HEK293 (cell line): ENCODE data around the gene BCL6.

Experiments
- CTCF ChIA-PET: fragments of 350-600 bp; formaldehyde crosslinking; extraction: SDS; loops from one replicate; lab custom pipeline; 2021; ENCODE audit warnings: antibody characterized with exemption; lab: Yijun Ruan, JAX
- POLR2A ChIA-PET: fragments of 300-600 bp; formaldehyde crosslinking; extraction: SDS; loops from one replicate; lab custom pipeline; 2020; ENCODE audit warnings: antibody characterized with exemption, inconsistent platforms; lab: Yijun Ruan, JAX
- H3K27ac ChIP-seq: fragments of 200-500 bp; sonication (Bioruptor generic); 2 replicates; pipeline ENCODE4 v1.5.1; 2014; ENCODE audit warnings: low read depth, low read length, control low read depth, inconsistent platforms; ENCODE audit errors: extremely low read depth
- H3K36me3 ChIP-seq, 2 experiments: fragments of 200-500 bp in 1 of 2; sonication (Bioruptor generic) in 1 of 2; 1 replicate in 1 of 2; 2 replicates in 1 of 2; pipeline ENCODE4 v1.5.1; 2014 to 2017; ENCODE audit warnings: inconsistent platforms in 2 of 2, low read length in 2 of 2; ENCODE audit not compliant: control insufficient read depth in 2 of 2, insufficient read depth in 1 of 2
- H3K4me1 ChIP-seq: fragments of 200-500 bp; sonication (Bioruptor generic); 2 replicates; pipeline ENCODE4 v1.5.1; 2014; ENCODE audit warnings: mild to moderate bottlenecking, low read length, inconsistent platforms; ENCODE audit not compliant: control insufficient read depth, insufficient read depth
- H3K4me3 ChIP-seq: 2 replicates; pipeline ENCODE4 v1.5.1; 2011; ENCODE audit warnings: low read depth, mild to moderate bottlenecking, control low read depth, low read length, moderate library complexity
- H3K9me3 ChIP-seq: fragments of 200-500 bp; sonication (Bioruptor generic); 2 replicates; pipeline ENCODE4 v1.5.1; 2014; ENCODE audit warnings: low read depth, low read length, inconsistent platforms; ENCODE audit not compliant: control insufficient read depth, insufficient read depth
- BCL11A ChIP-seq: fragments of 450-650 bp; formaldehyde crosslinking; IDR thresholded peaks from 2 replicates; pipeline ENCODE4 v1.5.1; 2016; ENCODE audit warnings: low read depth, missing biosample characterization, missing genetic modification characterization
- BCL6B ChIP-seq: fragments of 450-650 bp; formaldehyde crosslinking; IDR thresholded peaks from 2 replicates; pipeline ENCODE4 v1.5.1; 2017; ENCODE audit warnings: missing biosample characterization, missing genetic modification characterization
- GLI4 ChIP-seq: fragments of 450-650 bp; formaldehyde crosslinking; IDR thresholded peaks from 2 replicates; pipeline ENCODE4 v1.5.1; 2016; ENCODE audit warnings: missing biosample characterization, missing genetic modification characterization
- KLF9 ChIP-seq: fragments of 450-650 bp; formaldehyde crosslinking; IDR thresholded peaks from 2 replicates; pipeline ENCODE4 v1.5.1; 2016; ENCODE audit warnings: missing biosample characterization, missing genetic modification characterization, low read depth
- OSR2 ChIP-seq: fragments of 450-650 bp; formaldehyde crosslinking; IDR thresholded peaks from 2 replicates; pipeline ENCODE4 v1.5.1; 2016; ENCODE audit warnings: missing biosample characterization, missing genetic modification characterization
- PRDM1 ChIP-seq: fragments of 450-650 bp; formaldehyde crosslinking; IDR thresholded peaks from 2 replicates; pipeline ENCODE4; 2016; ENCODE audit warnings: missing biosample characterization, missing genetic modification characterization
- PRDM6 ChIP-seq: fragments of 450-650 bp; formaldehyde crosslinking; IDR thresholded peaks from 2 replicates; pipeline ENCODE4 v1.5.1; 2017; ENCODE audit warnings: missing biosample characterization, missing genetic modification characterization
- TCF7L2 ChIP-seq: IDR thresholded peaks from 2 replicates; pipeline ENCODE4 v1.6.1; 2011; ENCODE audit warnings: low read depth, mild to moderate bottlenecking, inconsistent platforms, low read length, moderate library complexity, borderline replicate concordance
- ZBTB1 ChIP-seq: fragments of 450-650 bp; formaldehyde crosslinking; IDR thresholded peaks from 2 replicates; pipeline ENCODE4 v1.5.1; 2016; ENCODE audit warnings: missing biosample characterization, missing genetic modification characterization
- ZNF112 ChIP-seq: fragments of 450-650 bp; formaldehyde crosslinking; IDR thresholded peaks from 2 replicates; pipeline ENCODE4 v1.5.0; 2017; ENCODE audit warnings: missing biosample characterization, missing genetic modification characterization
- ZNF169 ChIP-seq: fragments of 450-650 bp; formaldehyde crosslinking; IDR thresholded peaks from 2 replicates; pipeline ENCODE4 v1.5.1; 2016; ENCODE audit warnings: missing biosample characterization, missing genetic modification characterization
- ZNF174 ChIP-seq: fragments of 450-650 bp; formaldehyde crosslinking; IDR thresholded peaks from 2 replicates; pipeline ENCODE4 v1.5.0; 2017; ENCODE audit warnings: missing biosample characterization, mild to moderate bottlenecking, missing genetic modification characterization
- ZNF19 ChIP-seq: fragments of 450-650 bp; formaldehyde crosslinking; IDR thresholded peaks from 2 replicates; pipeline ENCODE4; 2016; ENCODE audit warnings: missing biosample characterization, missing genetic modification characterization, low read depth
- ZNF248 ChIP-seq: fragments of 450-650 bp; formaldehyde crosslinking; IDR thresholded peaks from 2 replicates; pipeline ENCODE4 v1.5.1; 2017; ENCODE audit warnings: missing biosample characterization, missing genetic modification characterization
- ZNF26 ChIP-seq: fragments of 450-650 bp; formaldehyde crosslinking; IDR thresholded peaks from 2 replicates; pipeline ENCODE4 v1.5.1; 2016; ENCODE audit warnings: missing biosample characterization, missing genetic modification characterization
- ZNF341 ChIP-seq: fragments of 450-650 bp; formaldehyde crosslinking; IDR thresholded peaks from 2 replicates; pipeline ENCODE4; 2016; ENCODE audit warnings: low read depth, missing biosample characterization, missing genetic modification characterization
- ZNF362 ChIP-seq: fragments of 450-650 bp; formaldehyde crosslinking; IDR thresholded peaks from 2 replicates; pipeline ENCODE4 v1.5.1; 2016; ENCODE audit warnings: missing biosample characterization, missing genetic modification characterization
- ZNF449 ChIP-seq: fragments of 450-650 bp; formaldehyde crosslinking; IDR thresholded peaks from 2 replicates; pipeline ENCODE4 v1.5.1; 2017; ENCODE audit warnings: missing biosample characterization, mild to moderate bottlenecking, missing genetic modification characterization, moderate library complexity
- ZNF544 ChIP-seq: fragments of 450-650 bp; formaldehyde crosslinking; IDR thresholded peaks from 2 replicates; pipeline ENCODE4 v1.5.0; 2017; ENCODE audit warnings: missing biosample characterization, missing genetic modification characterization
- ZNF600 ChIP-seq: fragments of 450-650 bp; formaldehyde crosslinking; IDR thresholded peaks from 2 replicates; pipeline ENCODE4 v1.5.1; 2016; ENCODE audit warnings: missing biosample characterization, missing genetic modification characterization
- ZNF623 ChIP-seq: fragments of 450-650 bp; formaldehyde crosslinking; IDR thresholded peaks from 2 replicates; pipeline ENCODE4 v1.5.1; 2016; ENCODE audit warnings: missing biosample characterization, missing genetic modification characterization
- ZNF626 ChIP-seq: fragments of 450-650 bp; sonication (Bioruptor Pico); formaldehyde crosslinking; IDR thresholded peaks from 2 replicates; pipeline ENCODE4 v1.5.1; 2018; ENCODE audit warnings: missing biosample characterization, missing genetic modification characterization, inconsistent platforms
- ZNF777 ChIP-seq: fragments of 450-650 bp; formaldehyde crosslinking; IDR thresholded peaks from 2 replicates; pipeline ENCODE4 v1.5.1; 2017; ENCODE audit warnings: missing biosample characterization, missing genetic modification characterization, borderline replicate concordance
- ZNF843 ChIP-seq: fragments of 450-650 bp; formaldehyde crosslinking; IDR thresholded peaks from 2 replicates; pipeline ENCODE4 v1.5.1; 2016; ENCODE audit warnings: missing biosample characterization, missing genetic modification characterization
- ZSCAN4 ChIP-seq: fragments of 450-650 bp; formaldehyde crosslinking; IDR thresholded peaks from 2 replicates; pipeline ENCODE4 v1.5.1; 2017; ENCODE audit warnings: missing biosample characterization, missing genetic modification characterization

Gene BCL6

GRCh38 chr3:187726564-187726963, 18.7 kb downstream of the BCL6 start (continued):
- TF ChIP-seq PRDM6 (tag by site-specific recombination) (no peak), ZNF112 (tag by site-specific recombination) (no peak)

- Histone ChIP-seq H3K4me1 (no peaks in the 10 kb centered on the region), H3K9me3 (no peaks in the 10 kb centered on the region), H3K4me3 (no peak overlapping the region), H3K36me3 (peaks cover 0 to 92% of the 10 kb centered on the region in 2 experiments)
- POLR2A ChIA-PET, result no interaction called here
- TF ChIP-seq ZNF174, result no peak
- no peak for TF ChIP-seq GLI4 (tag by site-specific recombination)
- no peak for TF ChIP-seq ZNF843 (tag by site-specific recombination)
- no peak for TF ChIP-seq ZNF449
- no peak for TF ChIP-seq ZNF362 (tag by site-specific recombination)
- no peak for TF ChIP-seq ZNF626 (tag by site-specific recombination)
- no peak for TF ChIP-seq ZNF248
- no peak for TF ChIP-seq KLF9
- TF ChIP-seq ZNF19, result no peak
- no peak for TF ChIP-seq ZNF623 (tag by site-specific recombination)
- no peak for TF ChIP-seq ZNF341 (tag by site-specific recombination)
- no peak for TF ChIP-seq ZNF777
- no peak for TF ChIP-seq ZNF544
- TF ChIP-seq ZNF169, result no peak
- TF ChIP-seq, all 188 proteins: peak for 0
- H3K27ac ChIP-seq, result no peak overlapping the region
- CTCF ChIA-PET, result interaction anchor here (0.7 kb wide), 2 partner anchors 13 to 55 kb away, joined by 3 read pairs; no protein-coding TSS in a partner anchor
Measured at GRCh38 chr3:187725653-187726370, 19.5 kb downstream of the BCL6 start.

GRCh38 chr3:187725224-187725623, 20.0 kb downstream of the BCL6 start:
- POLR2A ChIA-PET, result no interaction called here
- peaks cover 0 to 86% of the 10 kb centered on the region in 2 experiments for H3K36me3 ChIP-seq
- H3K4me3 ChIP-seq, result no peak overlapping the region
- no peaks in the 10 kb centered on the region for H3K9me3 ChIP-seq
- no peaks in the 10 kb centered on the region for H3K4me1 ChIP-seq
- no peak overlapping the region for H3K27ac ChIP-seq
- CTCF ChIA-PET, result interaction anchor here (0.7 kb wide), 1 partner anchor 13 kb away, joined by 3 read pairs; no protein-coding TSS in a partner anchor
- no peak for TF ChIP-seq PRDM1
- TF ChIP-seq OSR2 (tag by site-specific recombination), result no peak
- TF ChIP-seq BCL6B (tag by site-specific recombination), result no peak
- TF ChIP-seq ZBTB1, result no peak
- TF ChIP-seq ZNF600 (tag by site-specific recombination), result no peak
- no peak for TF ChIP-seq TCF7L2
- TF ChIP-seq BCL11A (tag by site-specific recombination), result no peak
- TF ChIP-seq ZNF26, result no peak
- TF ChIP-seq ZSCAN4, result no peak
